NCI-H510A (cell line): ENCODE data around the gene FZR1.
A peak's percentile ranks its signal among the peaks of the same experiment; 100 is the strongest.
"Not testable (repeated sequence)": the region's sequence is repeated elsewhere in the genome, so short reads cannot be mapped to it uniquely, and the experiment has no call there.

Experiments used
- DNase-seq: peaks from one replicate; lab custom pipeline; 2025; lab: John Stamatoyannopoulos, UW

The FZR1 gene

GRCh38 chr19:3496392-3497273 lies 9.5 kb upstream of the FZR1 start:
- no peak for DNase-seq

GRCh38 chr19:3497757-3498520 lies 8.2 kb upstream of the FZR1 start:
- DNase-seq, result no peak

- no peak for DNase-seq
Measured at GRCh38 chr19:3499738-3500428, 6.2 kb upstream of the FZR1 start.

GRCh38 chr19:3500429-3501101 lies 5.5 kb upstream of the FZR1 start, which contains the start of gene DOHH:
Gene DOHH, minus strand, starts transcription at chr19:3500674. Its CDS starts 3,860 bp downstream, at chr19:3496814.
- peak; percentile 76 for DNase-seq

- DNase-seq, result no peak
Measured at GRCh38 chr19:3501780-3502179, 4.3 kb upstream of the FZR1 start.

DNA sequence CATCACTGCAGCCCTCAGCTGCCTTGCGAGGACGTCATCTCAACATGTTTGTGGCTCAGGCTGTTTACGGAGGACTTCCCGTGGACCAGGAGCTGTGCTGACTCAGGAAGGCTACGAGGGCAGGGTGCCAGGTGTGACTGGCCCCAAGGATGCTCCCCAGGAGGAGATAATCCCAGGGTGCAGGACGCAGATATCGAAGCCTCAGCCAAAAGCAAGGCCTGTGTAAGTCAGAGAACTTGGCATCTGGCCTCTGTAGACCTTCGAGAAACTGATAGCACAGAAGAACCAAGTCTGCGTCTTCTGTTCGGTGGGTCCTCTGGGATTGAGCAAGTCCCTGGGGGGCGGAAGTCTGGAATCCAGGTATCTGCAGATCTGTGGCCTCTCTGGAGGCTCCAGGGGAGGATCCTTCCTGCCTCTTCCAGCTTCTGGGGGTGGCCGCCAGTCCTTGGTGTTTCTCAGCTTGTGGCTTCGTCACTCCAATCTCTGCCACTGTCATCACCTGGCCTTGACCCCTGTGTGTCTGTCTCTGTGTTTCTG lies 3.0 kb upstream of the FZR1 start:
- no peak for DNase-seq

DNA sequence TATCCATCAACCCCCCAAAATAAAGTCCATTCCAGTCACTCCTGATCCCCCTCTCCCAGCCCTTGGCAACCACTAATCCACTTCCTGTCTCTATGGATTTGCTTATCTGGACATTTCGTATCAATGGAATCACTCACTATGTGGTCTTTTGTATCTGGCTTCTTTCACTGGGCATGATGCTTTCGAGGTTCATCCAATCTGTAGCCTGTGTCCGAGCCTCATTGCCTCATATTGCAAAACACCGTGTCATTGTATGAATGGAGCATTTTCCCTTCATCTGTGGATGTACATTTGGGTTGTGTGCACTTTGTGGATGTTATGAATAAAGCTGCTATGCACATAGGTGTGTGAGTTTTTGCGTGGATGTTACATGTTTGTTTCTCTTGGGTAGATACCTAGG lies 1.4 kb upstream of the FZR1 start:
- no peak for DNase-seq

- no peak for DNase-seq
Measured at GRCh38 chr19:3506384-3507340, 551 bp downstream of the FZR1 start.

DNA sequence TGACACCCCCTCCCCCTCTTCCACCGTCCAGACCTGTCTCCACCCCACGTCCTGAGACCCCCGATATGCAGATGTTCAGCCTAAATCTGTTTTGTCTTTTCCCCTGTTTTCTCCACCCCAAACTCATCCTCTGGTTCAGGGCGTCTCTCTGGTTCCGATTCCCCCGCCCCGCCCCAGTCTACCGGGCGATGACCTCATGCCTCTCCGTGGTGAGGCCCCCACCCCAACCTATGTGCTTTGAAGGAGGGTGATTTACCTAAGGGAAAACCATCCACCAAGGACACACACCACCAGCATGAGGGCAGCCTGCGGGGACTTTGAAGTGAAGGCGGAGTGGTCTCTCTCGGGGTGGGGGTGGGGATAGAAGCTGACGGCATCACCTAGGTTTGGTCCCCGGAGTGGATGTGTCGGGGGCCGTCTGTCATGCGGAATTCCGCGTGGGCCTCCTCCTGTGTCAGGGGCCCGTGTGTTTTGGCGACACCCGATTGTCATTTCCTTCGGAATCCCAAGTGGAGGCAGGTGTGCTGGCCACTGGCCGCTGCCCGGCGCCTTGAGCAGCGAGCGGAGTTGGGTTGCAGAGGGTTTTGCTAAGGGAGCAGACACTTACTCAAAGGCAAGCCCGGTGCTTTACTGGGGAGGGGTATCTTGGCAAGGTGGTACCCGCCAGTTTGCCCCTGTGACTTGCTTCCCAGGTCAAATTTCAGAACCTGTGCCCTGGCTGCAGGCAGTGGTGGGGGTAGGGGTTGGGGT lies 1.4 kb downstream of the FZR1 start:
- no peak for DNase-seq

DNA sequence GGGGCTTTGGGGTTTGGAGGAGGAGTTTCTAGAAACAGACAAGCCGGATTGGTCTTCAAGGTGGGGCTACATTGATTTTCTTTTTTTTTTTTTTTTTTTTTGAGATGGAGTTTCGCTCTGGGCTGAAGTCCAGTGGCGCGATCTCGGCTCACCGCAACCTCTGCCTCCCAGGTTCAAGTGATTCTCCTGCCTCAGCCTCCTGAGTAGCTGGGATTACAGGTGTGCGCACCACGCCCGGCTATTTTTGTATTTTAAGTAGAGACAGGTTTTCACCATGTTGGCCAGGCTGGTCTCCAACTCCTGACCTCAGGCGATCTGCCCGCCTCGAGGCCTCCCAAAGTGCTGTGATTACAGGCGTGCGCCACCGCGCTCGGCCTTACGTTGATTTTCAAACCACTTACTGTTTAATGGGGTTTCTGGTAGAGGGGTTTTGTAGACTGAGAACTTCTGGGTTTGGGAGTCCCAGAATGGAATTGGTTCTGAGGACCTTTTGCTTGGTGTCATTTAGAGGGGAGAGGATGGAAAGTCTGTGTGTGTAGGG lies 2.1 kb downstream of the FZR1 start:
- not testable (repeated sequence) for DNase-seq

- no peak for DNase-seq
Measured at GRCh38 chr19:3508771-3509535, 2.8 kb downstream of the FZR1 start.

- no peak for DNase-seq
Measured at GRCh38 chr19:3509566-3509989, 3.5 kb downstream of the FZR1 start.

GRCh38 chr19:3510727-3511126 lies 4.6 kb downstream of the FZR1 start:
- no peak for DNase-seq

- DNase-seq, result no peak
Measured at GRCh38 chr19:3511506-3512251, 5.6 kb downstream of the FZR1 start.

- no peak for DNase-seq
Measured at GRCh38 chr19:3512562-3513228, 6.6 kb downstream of the FZR1 start.

- DNase-seq, result no peak
Measured at GRCh38 chr19:3513229-3514140, 7.4 kb downstream of the FZR1 start.
